ENCODE data around the gene PHC2.

PHC2 gene

DNA sequence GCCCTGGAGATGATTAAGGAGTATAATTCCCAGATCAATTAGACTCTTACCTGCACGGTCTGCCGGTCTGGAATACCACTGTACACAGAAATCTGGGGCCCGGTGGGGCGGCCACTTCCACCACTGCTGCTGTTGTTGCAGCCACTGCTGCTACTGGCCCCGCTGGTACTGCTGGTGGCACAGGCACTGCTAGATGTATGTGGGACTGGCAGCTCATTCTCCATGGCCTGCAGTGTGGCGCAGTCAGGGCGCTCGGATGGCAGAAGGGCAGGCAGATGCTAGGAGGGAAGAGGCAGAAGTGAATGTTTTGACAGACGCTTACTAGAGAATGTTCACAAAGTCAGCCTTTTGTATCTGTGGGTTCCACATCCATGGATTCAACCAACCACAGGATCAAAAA, 55.6 kb downstream of the PHC2 start:
- no peak for DNase-seq (ENCODE audit: low read depth)
- H3K4me3 ChIP-seq (ENCODE audit: low read depth, low read length): no peak overlapping the region

DNA sequence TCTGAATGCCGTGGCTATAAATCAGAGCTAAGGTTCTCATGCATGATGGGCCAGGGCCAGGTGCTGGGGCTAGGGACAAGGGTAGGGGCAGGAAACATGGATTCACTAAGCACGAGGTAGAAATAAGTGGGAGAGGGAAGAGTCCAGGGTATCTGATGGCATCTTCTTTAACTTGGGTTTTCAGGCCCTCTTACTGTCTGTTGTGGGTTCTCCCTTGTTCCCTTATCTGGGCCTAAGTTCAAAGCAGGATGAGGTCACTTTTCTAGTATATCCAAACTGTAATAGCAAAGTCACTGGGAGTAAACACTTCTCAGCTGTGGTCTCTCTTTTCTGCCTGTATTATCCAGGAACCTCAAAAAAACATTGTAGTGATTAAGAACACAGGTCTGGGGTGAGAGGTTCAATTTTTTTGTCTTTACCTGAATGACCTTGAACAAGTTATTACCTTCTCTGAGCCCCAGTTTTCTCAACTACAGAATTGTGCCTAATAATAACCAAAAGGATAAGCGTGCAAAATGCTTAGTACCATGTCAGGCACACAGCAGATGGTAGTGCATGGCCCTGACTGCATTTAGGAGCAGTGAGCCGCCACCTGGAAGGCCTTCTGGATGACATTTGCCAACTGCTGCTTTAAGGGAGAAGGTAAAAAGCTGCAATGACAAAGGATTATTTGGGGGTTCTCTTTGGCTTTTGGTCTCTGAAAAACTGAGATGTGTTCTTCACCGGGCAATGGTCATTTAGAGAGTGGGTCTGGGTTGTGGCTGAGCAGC, 56.4 kb downstream of the PHC2 start:
- no peak for DNase-seq (ENCODE audit: low read depth)
- H3K4me3 ChIP-seq (ENCODE audit: low read depth, low read length): no peak overlapping the region

- DNase-seq (ENCODE audit: low read depth): no peak
- no peak overlapping the region for H3K4me3 ChIP-seq (ENCODE audit: low read depth, low read length)
These were observed 57.3 kb downstream of the PHC2 start for GRCh38 chr1:33373606-33374005.

DNA sequence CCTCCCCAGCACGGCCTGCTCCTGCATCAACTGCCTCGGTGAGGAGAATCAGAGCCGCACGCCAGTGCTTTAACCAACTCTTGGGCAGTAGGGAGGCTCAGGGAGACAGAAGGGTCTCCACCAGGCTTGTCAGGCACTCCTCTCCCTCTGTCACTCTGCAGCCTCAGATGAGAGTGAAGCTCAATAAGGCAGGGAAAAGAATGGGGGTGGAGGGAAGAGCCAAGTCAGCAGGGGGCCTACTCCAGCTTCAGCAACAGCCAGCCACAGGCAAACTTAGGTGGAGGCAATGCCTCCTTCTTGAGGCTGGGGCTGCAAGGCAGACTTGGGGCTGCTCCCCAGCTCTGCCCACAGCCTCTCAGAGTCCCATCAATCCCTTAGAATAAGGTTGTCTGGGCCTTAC, 58.2 kb downstream of the PHC2 start:
- no peak overlapping the region for H3K4me3 ChIP-seq (ENCODE audit: low read depth, low read length)
- no peak for DNase-seq (ENCODE audit: low read depth)

DNA sequence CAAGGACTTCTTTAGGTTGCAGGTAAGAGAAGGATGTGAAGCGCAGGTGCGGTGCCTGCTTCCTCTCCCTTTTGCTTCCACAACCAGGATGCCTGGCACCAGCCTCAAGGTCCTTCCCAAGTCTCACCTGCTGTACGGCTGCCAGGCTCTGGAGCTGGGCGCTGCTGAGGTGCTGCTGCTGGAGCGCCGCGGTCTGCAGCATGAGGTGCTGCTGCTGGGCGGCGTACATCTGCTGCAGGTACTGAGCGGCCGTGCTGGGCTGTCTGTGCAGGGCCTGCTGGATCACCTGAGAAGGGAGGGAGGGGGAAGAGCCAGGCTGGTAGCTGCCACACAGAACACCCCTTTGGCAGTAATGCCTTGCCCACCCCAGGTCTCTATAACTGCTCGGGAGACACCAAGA, 58.7 kb downstream of the PHC2 start:
- no peak overlapping the region for H3K4me3 ChIP-seq (ENCODE audit: low read depth, low read length)
- DNase-seq (ENCODE audit: low read depth): no peak

GRCh38 chr1:33371334-33371733, 59.6 kb downstream of the PHC2 start:
- H3K4me3 ChIP-seq (ENCODE audit: low read depth, low read length): no peak overlapping the region
- DNase-seq (ENCODE audit: low read depth): no peak

DNA sequence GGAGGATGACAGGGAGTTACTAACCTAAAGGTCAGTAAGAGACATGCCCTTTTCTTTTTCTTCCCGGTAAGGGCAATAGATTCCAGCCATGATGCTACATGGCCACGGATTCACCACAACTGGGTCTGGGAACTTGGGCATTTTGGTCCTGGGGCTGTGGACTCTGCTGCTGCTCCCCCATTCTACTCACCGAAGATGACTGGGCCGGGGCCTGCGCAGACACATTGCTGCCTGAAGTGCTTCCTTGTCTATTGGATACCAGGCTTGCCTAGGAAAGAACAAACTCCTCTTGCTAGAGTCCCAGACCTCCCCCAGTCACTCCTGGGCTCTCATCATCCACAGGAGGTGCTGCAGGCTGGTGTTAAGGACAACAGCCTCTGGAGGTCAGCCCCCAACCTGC, 60.1 kb downstream of the PHC2 start:
- no peak overlapping the region for H3K4me3 ChIP-seq (ENCODE audit: low read depth, low read length)
- DNase-seq (ENCODE audit: low read depth): no peak

DNA sequence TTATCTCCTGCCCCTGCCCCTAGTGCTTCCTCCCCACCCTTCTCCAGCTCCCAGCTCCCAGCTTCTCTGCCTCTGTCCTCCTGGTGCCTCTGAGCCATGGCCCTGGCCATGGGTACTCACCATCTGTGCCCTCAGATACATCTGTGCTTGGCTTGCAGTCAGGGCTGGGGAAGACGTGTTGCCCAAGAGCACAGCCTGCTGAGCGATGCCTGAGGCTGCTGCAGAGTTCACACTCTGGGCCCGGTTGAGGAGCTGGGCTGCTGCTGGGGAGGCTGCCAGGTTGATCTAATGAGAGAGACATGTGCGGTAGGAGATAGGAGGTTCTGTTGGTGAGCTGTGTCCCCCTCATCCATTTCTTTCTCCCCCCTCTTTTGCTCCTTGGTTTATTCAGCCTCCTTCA, 60.6 kb downstream of the PHC2 start:
- H3K4me3 ChIP-seq (ENCODE audit: low read depth, low read length): no peak overlapping the region
- no peak for DNase-seq (ENCODE audit: low read depth)

GRCh38 chr1:33369764-33370163, 61.1 kb downstream of the PHC2 start:
- no peak overlapping the region for H3K4me3 ChIP-seq (ENCODE audit: low read depth, low read length)

GRCh38 chr1:33369081-33369480, 61.8 kb downstream of the PHC2 start:
- H3K4me3 ChIP-seq (ENCODE audit: low read depth, low read length): no peak overlapping the region
- DNase-seq (ENCODE audit: low read depth): no peak

More at GRCh38 chr1:33369764-33370163, 61.1 kb downstream of the PHC2 start:
- DNase-seq (ENCODE audit: low read depth): no peak

DNA sequence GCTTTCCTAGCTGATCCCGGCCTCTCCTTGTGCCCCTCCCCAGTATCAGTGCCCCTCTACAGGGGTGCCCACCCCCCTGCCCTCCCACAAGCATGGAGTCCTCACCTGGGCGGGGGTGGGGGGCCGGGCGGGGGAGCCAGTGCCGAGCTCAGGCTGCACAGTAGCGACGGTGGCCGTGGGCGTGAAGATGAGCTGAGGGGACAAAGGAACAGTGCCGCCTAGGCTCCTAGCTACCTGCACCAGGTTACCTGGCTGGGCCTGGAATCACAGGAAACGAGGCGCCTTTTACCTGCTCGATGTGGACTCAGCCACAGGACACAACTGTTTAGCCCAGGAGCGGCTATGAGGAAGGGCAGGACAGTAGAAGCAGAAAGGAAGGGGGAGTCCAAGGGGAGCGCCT, 62.5 kb downstream of the PHC2 start:
- H3K4me3 ChIP-seq (ENCODE audit: low read depth, low read length): no peak overlapping the region
- no peak for DNase-seq (ENCODE audit: low read depth)

DNA sequence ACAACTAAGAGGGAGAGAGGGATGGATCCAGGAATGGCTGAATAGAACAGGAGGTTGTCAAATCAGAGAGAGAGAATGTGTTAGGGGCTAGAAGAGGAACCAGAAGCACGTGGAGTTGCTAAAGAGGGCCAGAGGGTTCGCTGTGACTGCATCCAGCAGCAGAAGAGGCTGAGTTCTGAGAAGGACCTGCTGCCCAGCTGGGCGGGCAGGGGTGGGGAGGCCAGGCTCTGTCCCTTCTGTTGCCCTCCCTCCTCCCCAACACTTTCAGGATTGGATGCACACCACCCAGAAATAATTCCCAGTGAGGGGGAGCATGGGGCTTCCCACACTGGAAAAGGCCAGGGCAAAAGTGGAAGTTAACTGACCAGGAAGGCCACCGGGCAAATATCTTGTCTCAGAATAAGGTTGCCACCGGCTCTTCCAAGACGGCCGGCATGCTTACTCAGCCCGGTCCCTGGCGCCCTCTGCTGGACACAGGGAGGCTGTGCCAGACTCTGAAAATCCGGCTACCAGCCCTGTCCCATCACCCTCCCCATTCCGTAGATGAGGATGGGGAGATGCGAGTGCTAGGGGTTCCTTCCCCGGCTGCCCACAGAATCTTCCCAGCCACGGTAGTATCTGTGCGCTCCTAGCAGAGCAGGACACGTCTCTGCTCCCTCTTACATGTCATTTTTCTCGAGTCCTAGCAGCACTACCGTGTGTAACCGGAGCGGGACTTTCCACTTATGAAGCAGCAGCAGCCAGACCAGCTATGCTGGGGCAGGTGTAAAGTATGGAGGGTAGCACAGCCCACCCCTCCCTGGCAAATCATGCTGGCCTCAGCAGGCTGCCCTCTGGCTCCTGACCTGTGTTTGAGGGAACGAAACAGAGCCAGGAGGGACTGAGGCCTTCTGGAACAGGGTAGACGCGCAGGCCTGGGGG, 63.1 kb downstream of the PHC2 start:
- DNase-seq (ENCODE audit: low read depth): no peak
- no peak overlapping the region for H3K4me3 ChIP-seq (ENCODE audit: low read depth, low read length)

GRCh38 chr1:33366762-33367484, 64.0 kb downstream of the PHC2 start:
- DNase-seq (ENCODE audit: low read depth): no peak
- no peak overlapping the region for H3K4me3 ChIP-seq (ENCODE audit: low read depth, low read length)

DNA sequence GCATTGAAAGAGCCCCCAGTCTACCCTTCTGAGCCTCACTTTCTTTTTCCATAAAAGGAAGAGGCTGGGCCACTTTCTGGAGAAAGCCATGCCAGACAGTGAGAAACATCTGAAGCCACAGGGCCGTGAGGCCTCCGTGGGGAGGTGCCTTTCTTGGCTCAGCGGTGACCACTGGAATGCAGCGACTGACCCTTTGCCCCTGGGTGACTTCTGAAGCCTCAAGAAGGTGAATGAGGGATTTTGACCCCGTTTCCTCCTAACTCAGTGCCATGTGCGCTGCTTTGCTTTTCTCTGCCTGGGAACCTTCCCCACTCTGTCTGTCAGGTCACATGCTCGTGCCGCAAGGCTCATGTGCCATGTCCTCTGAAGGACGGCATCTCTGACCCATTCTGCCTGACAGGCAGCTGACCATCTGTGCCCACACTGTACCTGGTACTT, 65.3 kb downstream of the PHC2 start:
- no peak for DNase-seq (ENCODE audit: low read depth)
- H3K4me3 ChIP-seq (ENCODE audit: low read depth, low read length): no peak overlapping the region

DNA sequence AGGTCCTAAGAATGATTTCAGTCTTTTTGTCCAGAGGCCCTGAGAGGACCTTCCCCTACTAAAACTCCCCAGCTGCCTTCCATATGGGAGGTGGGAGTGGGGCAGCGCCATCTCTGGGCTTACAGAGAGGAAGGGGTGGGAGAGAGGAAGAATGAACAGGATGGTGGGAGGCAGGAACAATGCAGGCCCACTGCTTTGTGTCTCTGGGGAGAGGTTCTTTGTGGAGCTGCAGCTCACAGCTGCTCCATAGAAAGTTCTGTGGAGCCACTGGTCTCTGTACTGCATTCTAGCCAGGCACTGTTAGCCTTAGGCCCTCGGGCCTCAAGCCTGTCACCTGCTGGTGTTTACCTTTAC, 66.4 kb downstream of the PHC2 start:
- DNase-seq (ENCODE audit: low read depth): no peak
- H3K4me3 ChIP-seq (ENCODE audit: low read depth, low read length): no peak overlapping the region

GRCh38 chr1:33363470-33363861, 67.4 kb downstream of the PHC2 start:
- no peak for DNase-seq (ENCODE audit: low read depth)
- H3K4me3 ChIP-seq (ENCODE audit: low read depth, low read length): no peak overlapping the region

DNA sequence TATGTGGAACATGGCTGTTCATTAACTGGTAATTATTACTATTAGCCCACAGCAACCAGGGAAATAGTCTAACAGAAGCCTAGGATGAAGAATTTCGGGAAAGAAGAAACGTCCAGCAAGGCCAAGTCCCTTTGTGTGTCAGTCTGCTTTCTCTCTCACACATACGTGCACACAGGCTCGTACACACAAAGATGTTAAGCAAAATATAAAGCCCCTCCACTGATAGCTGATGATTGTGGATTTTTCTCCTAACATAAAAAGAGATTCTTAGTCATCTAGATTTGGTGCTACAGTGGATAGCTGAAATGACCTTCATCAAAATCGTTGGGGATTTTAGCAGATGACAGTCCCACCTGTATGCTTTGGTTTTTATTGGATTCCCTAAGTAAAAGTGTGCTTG, 67.9 kb downstream of the PHC2 start:
- DNase-seq (ENCODE audit: low read depth): no peak
- no peak overlapping the region for H3K4me3 ChIP-seq (ENCODE audit: low read depth, low read length)

DNA sequence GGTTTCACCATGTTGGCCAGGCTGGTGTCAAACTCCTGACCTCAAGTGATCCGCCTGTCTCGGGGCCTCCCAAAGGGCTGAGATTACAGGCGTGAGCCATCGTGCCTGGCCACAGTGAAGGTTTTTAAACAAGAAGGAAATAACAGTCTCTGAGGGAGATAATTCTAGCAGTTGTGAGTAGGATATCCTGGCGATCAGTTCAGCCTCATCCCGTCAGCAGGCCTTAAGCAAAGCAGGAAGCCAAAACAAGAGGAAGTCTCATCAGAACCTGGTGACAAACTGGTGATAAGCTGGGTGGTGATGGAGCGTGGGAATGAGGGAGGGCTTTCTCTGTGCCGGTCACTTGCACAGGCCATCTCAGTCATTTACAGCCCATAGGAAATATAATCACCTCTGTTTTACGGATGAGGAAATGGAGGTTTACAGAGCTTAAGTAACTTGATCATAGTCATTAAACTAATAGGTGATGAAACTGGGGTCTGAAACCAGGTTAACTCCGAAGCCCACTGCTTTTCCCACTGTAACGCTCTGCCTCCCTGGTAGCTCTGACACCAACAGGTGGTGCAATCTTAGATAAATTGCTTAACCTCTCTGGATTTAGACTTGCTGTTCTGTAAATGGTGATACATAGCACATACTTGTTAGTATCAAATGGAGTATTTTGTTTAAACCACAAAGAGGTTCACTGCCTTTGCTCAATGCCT, 69.2 kb downstream of the PHC2 start:
- no peak overlapping the region for H3K4me3 ChIP-seq (ENCODE audit: low read depth, low read length)
- DNase-seq (ENCODE audit: low read depth): no peak

GRCh38 chr1:33360367-33360766, 70.5 kb downstream of the PHC2 start:
- DNase-seq (ENCODE audit: low read depth): no peak
- H3K4me3 ChIP-seq (ENCODE audit: low read depth, low read length): no peak overlapping the region

DNA sequence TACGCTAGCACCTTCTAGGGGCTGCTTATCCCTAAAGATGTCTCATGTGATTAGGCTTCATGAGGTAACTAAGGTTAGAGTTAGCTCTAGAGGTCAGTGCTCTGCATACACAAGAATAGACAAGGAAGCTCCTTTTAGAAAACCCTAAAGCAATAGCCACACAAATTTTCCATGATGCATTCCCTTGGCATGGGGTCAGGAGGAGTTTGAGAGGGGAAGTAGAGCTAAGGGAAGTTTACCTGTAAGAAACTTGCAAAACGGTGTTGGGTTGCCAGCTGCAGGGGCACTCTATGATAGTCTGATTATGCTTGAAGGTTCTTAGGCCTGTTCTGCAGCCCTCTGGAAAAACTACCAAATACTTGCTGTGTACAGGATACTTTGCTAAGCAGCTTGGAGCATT, 71.0 kb downstream of the PHC2 start:
- H3K4me3 ChIP-seq (ENCODE audit: low read depth, low read length): no peak overlapping the region
- no peak for DNase-seq (ENCODE audit: low read depth)
